ENCODE measurements around the gene LMOD1. TPM values are rescaled to one million over a fixed set of nuclear protein-coding genes. Genes with fewer than 3 reads are reported as not detected.
"Not testable (repeated sequence)": the region's sequence is repeated elsewhere in the genome, so short reads cannot be mapped to it uniquely, and the experiment has no call there.

Gene LMOD1
- total RNA-seq, result not detected in 2 replicates

- intact Hi-C loops (cut with micrococcal nuclease), result no loop called here
Measured at GRCh38 chr1:201946224-201946908, at the start of gene LMOD1. Gene LMOD1 (minus strand): TSS chr1:201946548. CDS start chr1:201946340, 208 bp downstream.

- intact Hi-C loops (cut with micrococcal nuclease), result no loop called here
Measured at GRCh38 chr1:201990427-201990826, 44.1 kb upstream of the LMOD1 start.

GRCh38 chr1:201989354-201990128 lies 43.2 kb upstream of the LMOD1 start:
- intact Hi-C loops (cut with micrococcal nuclease), result no loop called here

GRCh38 chr1:201988601-201989000 lies 42.3 kb upstream of the LMOD1 start:
- intact Hi-C loops (cut with micrococcal nuclease), result no loop called here

GRCh38 chr1:201985355-201985754 lies 39.0 kb upstream of the LMOD1 start:
- intact Hi-C loops (cut with micrococcal nuclease), result no loop called here

- intact Hi-C loops (cut with micrococcal nuclease), result loop anchor here (5.0 kb wide), 1 partner anchor 157 kb away; the partner anchor contains the start of gene IPO9
Measured at GRCh38 chr1:201984446-201984845, 38.1 kb upstream of the LMOD1 start.

- intact Hi-C loops (cut with micrococcal nuclease), result loop anchor here (1.0 to 5.0 kb wide), 2 partner anchors 28 to 156 kb away; partner anchors contain the start of genes IPO9 and TIMM17A
Measured at GRCh38 chr1:201983380-201983805, 37.0 kb upstream of the LMOD1 start.

GRCh38 chr1:201982623-201983379 lies 36.5 kb upstream of the LMOD1 start, which contains the start of gene RNPEP:
Gene RNPEP (plus strand): TSS chr1:201982648. CDS start chr1:201982667, 19 bp downstream.
- intact Hi-C loops (cut with micrococcal nuclease), result loop anchor here (1.0 to 5.0 kb wide), 2 partner anchors 28 to 156 kb away; partner anchors contain the start of genes IPO9 and TIMM17A

- intact Hi-C loops (cut with micrococcal nuclease), result loop anchor here (5.0 kb wide), 1 partner anchor 155 kb away; the partner anchor contains the start of gene IPO9
Measured at GRCh38 chr1:201982082-201982622, 35.8 kb upstream of the LMOD1 start.

GRCh38 chr1:201970334-201971159 lies 24.2 kb upstream of the LMOD1 start:
- intact Hi-C loops (cut with micrococcal nuclease), result no loop called here

- intact Hi-C loops (cut with micrococcal nuclease), result no loop called here
Measured at GRCh38 chr1:201968202-201968925, 22.0 kb upstream of the LMOD1 start.

- intact Hi-C loops (cut with micrococcal nuclease), result no loop called here
Measured at GRCh38 chr1:201966171-201966570, 19.8 kb upstream of the LMOD1 start.

GRCh38 chr1:201964261-201964660 lies 17.9 kb upstream of the LMOD1 start:
- intact Hi-C loops (cut with micrococcal nuclease), result no loop called here

- intact Hi-C loops (cut with micrococcal nuclease), result not testable (repeated sequence)
Measured at GRCh38 chr1:201962382-201962781, 16.0 kb upstream of the LMOD1 start.

- intact Hi-C loops (cut with micrococcal nuclease), result no loop called here
Measured at GRCh38 chr1:201958348-201958747, 12.0 kb upstream of the LMOD1 start.

- intact Hi-C loops (cut with micrococcal nuclease), result loop anchor here (1.0 kb wide), 4 partner anchors 28 to 189 kb away; partner anchors contain the start of genes ARL8A and IPO9
Measured at GRCh38 chr1:201955729-201956143, 9.4 kb upstream of the LMOD1 start.

GRCh38 chr1:201955009-201955728 lies 8.8 kb upstream of the LMOD1 start, which contains the start of gene TIMM17A:
Gene TIMM17A (plus strand): TSS chr1:201955503. CDS start chr1:201955527, 24 bp downstream.
- intact Hi-C loops (cut with micrococcal nuclease), result loop anchor here (1.0 kb wide), 4 partner anchors 28 to 189 kb away; partner anchors contain the start of genes ARL8A and IPO9

GRCh38 chr1:201954263-201955008 lies 8.1 kb upstream of the LMOD1 start:
- intact Hi-C loops (cut with micrococcal nuclease), result loop anchor here (1.0 kb wide), 4 partner anchors 29 to 190 kb away; partner anchors contain the start of genes ARL8A and IPO9
